Measurements from ENCODE around the gene ADAMTSL4.

The ADAMTSL4 gene

DNA sequence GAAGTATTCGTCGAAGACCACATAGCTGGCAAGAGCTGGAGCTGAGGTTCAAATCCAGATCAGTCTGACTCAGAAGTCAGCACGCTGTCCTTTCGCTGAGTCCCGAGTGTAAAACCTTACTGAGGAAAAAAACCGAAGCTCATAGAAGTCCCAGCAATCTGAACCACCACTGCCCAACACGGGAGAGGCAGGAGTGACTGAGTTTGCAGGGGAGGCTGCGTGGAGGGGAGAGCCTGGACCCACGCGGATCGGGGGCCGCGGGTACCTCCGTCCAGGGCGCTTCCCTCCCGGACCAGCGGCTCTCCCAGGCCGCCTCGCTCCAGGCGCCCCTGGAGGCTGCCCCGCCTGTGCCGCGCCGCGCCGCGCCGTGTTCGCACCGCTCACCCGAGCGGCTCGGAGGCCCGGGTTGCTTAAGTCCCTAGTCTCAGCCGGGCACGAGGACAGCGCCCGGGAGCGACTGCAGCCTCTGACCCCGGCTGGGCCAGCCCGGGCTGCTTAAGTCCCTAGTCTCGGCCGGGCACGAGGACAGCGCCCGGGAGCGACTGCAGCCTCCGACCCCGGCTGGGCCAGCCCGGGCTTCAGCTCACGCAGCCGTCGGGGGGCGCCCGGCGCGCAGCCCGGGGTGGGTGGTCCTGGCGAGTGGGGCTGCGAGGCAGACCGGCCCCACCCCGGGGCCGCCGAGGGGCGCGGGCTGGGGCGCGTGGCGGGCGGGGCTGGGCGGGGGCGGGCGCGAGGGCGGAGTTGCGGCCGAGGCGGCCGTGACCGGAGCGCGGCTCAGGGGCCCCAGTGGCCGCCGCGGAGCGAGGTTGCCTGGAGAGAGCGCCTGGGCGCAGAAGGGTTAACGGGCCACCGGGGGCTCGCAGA lies at the start of gene ADAMTSL4:
Gene ADAMTSL4, plus strand, starts transcription at position 777 of the 864 bp plus-strand sequence. CDS start 2,881 bp downstream, outside the sequence.
- TF ChIP-seq, protein P1, sequence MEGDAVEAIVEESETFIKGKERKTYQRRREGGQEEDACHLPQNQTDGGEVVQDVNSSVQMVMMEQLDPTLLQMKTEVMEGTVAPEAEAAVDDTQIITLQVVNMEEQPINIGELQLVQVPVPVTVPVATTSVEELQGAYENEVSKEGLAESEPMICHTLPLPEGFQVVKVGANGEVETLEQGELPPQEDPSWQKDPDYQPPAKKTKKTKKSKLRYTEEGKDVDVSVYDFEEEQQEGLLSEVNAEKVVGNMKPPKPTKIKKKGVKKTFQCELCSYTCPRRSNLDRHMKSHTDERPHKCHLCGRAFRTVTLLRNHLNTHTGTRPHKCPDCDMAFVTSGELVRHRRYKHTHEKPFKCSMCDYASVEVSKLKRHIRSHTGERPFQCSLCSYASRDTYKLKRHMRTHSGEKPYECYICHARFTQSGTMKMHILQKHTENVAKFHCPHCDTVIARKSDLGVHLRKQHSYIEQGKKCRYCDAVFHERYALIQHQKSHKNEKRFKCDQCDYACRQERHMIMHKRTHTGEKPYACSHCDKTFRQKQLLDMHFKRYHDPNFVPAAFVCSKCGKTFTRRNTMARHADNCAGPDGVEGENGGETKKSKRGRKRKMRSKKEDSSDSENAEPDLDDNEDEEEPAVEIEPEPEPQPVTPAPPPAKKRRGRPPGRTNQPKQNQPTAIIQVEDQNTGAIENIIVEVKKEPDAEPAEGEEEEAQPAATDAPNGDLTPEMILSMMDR (IDR thresholded peaks at IDR 0.05; ENCODE audit: unreplicated experiment in 3 of 3) = peak in 1 of 3 experiments; percentile 31
- H3K4me1 Mint-ChIP-seq = peaks cover 19% of the 10 kb centered on the region
- H3K27ac Mint-ChIP-seq = peak within 1 kb of the TSS in 2 of 3 experiments; percentile 66 to 73
- no peaks in the 10 kb centered on the region for H3K36me3 Mint-ChIP-seq (ENCODE audit: low read depth)
- peaks cover 11% of the 10 kb centered on the region for H3K27me3 Mint-ChIP-seq (ENCODE audit: low read depth)
- peak within 1 kb of the TSS; percentile 79 to 86 (median 84) for H3K4me3 Mint-ChIP-seq
- no peaks in the 10 kb centered on the region for H3K9me3 Mint-ChIP-seq

DNA sequence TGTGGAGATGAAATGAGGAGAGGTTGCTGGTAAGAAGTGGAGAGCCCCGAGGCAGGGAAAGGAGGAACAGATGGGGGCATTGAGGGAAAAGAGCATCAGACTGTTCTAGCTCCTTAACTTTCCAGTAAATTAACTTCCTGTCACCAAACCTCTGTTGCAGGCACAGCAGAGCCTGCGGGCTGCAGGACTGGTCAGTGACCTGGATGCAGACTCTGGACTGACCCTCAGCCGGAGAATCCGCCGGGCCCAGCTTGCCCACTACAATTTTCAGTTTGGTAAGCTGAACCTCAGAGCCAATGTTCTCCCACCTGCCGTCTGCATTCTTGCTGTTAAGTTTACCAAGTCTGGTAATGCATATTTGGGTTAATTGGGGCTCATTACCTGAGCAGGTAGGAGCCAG lies 43.8 kb upstream of the ADAMTSL4 start:
- Mint-ChIP-seq H3K36me3 (ENCODE audit: low read depth) (peaks cover 41% of the 10 kb centered on the region), H3K4me3 (no peak overlapping the region), H3K4me1 (peaks cover 23% of the 10 kb centered on the region), H3K9me3 (no peaks in the 10 kb centered on the region), H3K27me3 (ENCODE audit: low read depth) (no peaks in the 10 kb centered on the region), H3K27ac (peak overlapping the region in 2 of 3 experiments; percentile 11 to 76)
- TF ChIP-seq, protein P1 (IDR thresholded peaks at IDR 0.05; ENCODE audit: unreplicated experiment in 3 of 3) = no peak

DNA sequence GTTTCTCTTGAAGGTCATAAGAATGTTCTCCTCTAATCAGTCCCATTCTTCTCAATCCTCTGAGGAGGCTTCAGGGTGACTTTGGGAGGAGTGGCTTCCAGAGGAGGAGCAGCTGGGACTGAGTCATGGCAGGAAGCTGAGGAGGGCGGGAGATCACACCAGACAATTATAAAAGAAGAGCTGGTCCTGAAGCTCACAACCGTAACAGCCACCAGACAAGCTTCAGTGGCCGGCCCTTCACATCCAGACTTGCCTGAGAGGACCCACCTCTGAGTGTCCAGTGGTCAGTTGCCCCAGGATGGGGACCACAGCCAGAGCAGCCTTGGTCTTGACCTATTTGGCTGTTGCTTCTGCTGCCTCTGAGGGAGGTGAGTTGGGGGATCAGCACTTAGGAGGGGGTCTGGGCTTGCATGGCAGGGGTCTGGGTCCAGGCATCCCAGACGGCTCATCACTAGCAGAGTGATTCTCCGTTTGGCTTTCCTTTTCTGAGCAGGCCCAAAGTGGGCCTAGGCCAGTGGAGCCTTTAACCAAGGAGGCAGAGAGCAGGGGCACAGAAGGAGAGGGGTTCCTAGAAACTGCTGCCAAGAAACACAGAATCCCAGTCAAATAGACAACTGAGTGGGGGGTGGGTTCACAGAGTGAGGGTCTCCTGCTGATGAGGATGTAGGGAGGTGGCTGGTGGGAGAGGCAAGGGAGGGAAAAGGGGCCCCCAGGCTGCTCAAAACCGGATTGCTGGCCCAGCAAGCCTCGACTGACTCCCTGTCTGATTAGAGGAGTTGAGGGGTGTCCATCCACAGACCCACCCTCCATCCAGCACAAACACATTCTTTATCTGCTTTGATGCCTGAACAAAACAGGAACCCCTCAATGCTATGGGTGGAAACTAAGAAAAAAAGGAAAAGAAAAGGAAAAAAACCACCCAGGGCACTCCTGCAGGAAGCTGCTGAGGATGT lies 41.0 kb upstream of the ADAMTSL4 start, which contains the start of gene ECM1:
Gene ECM1, plus strand, starts transcription at position 198 of the 953 bp plus-strand sequence. Its CDS starts 101 bp downstream, at position 299.
- Mint-ChIP-seq H3K36me3 (ENCODE audit: low read depth) (peaks cover 43% of the 10 kb centered on the region), H3K9me3 (no peaks in the 10 kb centered on the region), H3K27me3 (ENCODE audit: low read depth) (peaks cover 4% of the 10 kb centered on the region), H3K27ac (peak within 1 kb of the TSS; percentile 75 to 85 (median 84)), H3K4me3 (peak within 1 kb of the TSS; percentile 28 to 53 (median 48)), H3K4me1 (peaks cover 32% of the 10 kb centered on the region)
- TF ChIP-seq, protein P1 (IDR thresholded peaks at IDR 0.05; ENCODE audit: unreplicated experiment in 3 of 3) = no peak

DNA sequence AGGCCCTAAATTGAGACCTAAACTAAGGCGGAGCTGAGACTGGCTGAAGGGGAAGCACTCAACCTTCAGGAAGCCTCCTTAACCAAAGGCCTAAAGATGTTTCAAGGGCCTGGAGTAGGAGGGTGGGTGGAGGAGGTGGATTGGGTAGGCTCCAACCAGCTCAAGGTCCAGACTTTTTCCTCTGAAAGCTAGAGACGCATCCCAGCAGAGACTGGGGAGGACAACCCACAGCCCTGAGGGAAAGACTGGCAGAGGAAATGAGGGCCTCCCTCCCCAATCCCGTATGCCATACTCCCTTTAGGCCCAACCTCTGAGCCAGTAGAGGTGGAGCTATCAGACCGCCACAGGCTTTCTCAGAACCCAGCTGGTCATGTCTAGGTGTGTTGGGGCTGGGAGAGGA lies 40.2 kb upstream of the ADAMTSL4 start:
- Mint-ChIP-seq H3K27me3 (ENCODE audit: low read depth) (peaks cover 4% of the 10 kb centered on the region), H3K9me3 (no peaks in the 10 kb centered on the region), H3K36me3 (ENCODE audit: low read depth) (peaks cover 38% of the 10 kb centered on the region), H3K4me1 (peaks cover 38% of the 10 kb centered on the region), H3K27ac (peak overlapping the region; percentile 75 to 85 (median 84)), H3K4me3 (no peak overlapping the region)
- TF ChIP-seq, protein P1 (IDR thresholded peaks at IDR 0.05; ENCODE audit: unreplicated experiment in 3 of 3) = no peak

DNA sequence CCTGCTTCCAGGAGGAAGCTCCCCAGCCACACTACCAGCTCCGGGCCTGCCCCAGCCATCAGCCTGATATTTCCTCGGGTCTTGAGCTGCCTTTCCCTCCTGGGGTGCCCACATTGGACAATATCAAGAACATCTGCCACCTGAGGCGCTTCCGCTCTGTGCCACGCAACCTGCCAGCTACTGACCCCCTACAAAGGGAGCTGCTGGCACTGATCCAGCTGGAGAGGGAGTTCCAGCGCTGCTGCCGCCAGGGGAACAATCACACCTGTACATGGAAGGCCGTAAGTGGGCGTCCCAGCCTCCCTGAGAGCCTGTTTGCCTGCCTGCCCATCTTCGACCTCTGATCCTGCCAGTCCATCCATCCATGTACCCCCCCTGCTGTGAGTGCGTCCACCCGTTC lies 37.7 kb upstream of the ADAMTSL4 start:
- peaks cover 54% of the 10 kb centered on the region for H3K4me1 Mint-ChIP-seq
- peaks cover 21% of the 10 kb centered on the region for H3K36me3 Mint-ChIP-seq (ENCODE audit: low read depth)
- H3K27me3 Mint-ChIP-seq (ENCODE audit: low read depth) = peaks cover 4% of the 10 kb centered on the region
- no peaks in the 10 kb centered on the region for H3K9me3 Mint-ChIP-seq
- TF ChIP-seq, protein P1 (IDR thresholded peaks at IDR 0.05; ENCODE audit: unreplicated experiment in 3 of 3) = no peak
- peak overlapping the region in 2 of 3 experiments; percentile 82 to 91 for H3K27ac Mint-ChIP-seq
- no peak overlapping the region for H3K4me3 Mint-ChIP-seq
